ENCODE data around the gene VPS37C.

VPS37C gene

DNA sequence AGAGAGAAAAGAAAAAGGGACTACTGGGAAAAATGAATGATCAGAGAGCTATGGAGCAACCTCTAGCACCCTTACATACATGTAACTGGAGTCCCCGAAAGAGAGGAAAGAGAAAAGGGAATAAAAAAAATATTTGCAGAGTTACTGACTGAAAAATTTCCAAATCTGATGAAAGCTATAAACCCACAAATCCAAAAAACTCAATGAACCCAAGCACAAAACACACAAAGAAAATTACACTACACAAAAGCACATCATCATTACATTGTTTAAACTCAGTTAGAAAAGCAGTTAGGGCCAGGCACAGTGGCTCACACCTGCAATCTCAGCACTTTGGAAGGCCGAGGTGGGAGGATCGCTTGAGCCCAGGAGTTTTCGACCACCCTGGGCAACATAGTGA is 6.7 kb downstream of the VPS37C start:
- no peak for DNase-seq (ENCODE audit: low read depth, low spot score)

DNA sequence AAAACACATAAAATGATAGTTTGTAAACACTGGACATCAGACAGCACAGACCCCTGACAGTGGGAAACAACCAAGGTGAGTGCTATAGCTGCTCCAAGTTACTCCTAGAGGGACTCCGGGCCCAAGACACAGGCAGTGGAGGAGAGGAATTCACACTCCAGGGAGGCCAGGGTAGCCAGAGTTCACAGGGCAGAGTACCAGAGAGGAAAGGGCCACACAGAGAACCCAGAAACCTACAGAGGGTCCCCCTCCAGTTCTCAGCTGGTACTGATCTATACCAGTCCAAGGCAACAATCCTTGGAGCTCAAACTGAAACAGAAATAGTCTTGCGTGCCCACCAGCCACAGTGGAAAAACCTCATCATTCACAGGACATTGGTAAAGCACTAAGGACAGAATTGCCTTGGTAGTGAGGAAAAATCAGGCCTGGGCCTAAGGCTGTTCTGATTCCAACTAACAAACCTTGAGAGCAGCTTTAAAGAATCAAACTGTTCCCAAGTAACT is 7.6 kb downstream of the VPS37C start:
- no peak for DNase-seq (ENCODE audit: low read depth, low spot score)

DNA sequence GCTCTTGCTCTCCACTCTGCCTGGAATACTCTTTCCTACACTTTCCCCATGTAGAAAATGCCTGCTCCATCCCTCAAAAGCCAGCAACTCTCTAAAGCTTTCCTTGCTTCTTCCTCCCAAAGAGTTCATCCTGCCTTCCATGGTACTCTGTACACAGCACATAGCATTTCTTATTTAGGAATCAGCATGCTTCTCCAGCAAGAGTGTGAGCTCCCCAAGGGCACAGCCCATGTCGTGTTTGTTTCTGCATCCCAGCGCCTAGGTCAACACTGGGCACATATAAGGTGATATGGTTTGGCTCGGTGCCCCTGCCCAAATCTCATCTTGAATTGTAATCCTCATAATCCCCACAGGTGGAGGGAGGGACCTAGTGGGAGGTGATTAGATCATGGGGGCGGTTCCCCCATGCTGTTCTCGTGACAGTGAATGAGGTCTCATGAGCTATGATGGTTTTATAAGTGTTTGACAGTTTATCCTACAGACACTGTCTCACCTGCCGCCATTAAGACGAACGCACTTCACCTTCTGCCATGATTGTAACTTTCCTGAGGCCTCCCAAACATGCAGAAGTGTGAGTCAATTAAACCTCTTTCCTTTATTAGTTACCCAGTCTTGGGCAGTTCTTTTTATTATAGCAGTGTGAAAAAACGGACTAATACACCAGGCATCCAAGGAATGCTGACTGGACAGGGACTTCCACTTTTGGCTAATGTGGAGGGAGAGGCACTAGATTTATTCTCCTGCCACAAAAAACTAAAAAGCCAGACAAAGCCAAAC is 8.2 kb downstream of the VPS37C start:
- no peak for DNase-seq (ENCODE audit: low read depth, low spot score)

DNA sequence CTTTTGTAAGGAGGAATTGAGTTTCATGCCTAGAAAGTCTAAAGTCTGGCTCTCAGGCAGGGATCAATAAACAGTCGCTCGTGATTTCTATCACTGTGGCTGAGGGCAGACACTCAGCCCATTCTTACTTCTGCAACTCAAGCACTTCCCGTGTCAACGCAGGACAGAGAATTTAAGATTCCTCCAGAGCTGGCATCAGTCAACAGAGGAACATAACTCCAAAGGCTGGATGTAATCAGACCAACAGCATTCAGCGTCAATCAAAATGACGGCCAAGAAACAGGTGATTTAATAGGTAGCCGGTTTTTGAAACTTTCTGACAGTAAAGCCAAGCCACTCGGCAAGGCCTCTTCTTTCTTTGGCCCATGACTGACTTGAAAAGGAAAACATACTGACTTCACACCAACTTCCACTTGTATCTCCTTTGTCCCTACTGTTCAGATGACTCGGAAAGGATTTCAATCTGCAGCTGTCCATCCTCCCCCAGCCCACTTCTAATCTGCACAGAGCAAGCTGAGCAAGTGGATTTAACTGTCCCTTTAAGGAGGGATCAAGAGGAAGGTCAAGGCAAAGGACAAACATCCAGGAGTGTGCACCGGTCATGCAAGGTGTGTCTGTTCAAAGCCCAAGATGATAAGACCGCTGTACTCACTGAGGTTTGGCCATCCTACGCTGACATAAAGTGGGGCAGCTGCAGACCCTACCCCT is 9.5 kb downstream of the VPS37C start:
- no peak for DNase-seq (ENCODE audit: low read depth, low spot score)

DNA sequence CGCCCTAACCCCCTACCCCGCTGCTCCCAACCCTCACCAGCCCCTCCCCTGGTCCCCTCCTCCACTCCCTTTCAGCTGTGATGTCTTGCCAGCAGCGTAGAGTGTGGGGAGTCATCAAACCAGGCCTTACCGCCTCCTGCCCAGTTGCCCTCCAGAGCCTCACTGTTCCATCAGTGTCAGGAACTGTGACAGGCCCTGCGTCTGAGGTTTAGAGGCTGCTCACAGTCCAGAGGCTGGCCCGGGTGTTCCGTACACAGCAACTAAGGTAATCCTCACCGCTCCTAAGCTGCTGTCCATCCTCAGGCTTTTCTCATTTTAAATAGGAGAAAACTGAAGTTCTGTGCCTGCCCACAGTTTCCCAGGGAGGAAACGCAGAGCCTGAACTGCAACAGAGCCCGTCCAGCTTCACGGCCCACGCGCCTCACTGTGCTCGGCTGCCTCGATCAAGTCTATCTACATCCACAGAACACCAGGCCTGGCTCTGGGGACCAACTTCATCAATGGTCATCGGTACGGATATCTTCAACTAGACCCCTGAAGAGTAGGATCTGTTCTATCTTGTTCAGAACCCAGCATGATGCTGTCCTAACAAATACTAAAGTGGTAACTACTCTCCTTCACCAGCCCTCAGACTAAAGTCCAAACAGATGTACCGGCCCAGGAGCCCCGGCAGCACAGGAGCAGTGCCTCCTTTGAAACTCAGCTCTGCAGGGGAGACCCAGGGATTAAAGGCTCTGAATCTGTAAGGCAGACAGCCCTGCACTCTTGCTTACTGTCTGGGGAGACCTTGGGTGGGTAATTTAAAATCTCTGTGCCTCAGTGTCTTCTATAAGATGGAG is 10.3 kb downstream of the VPS37C start:
- no peak for DNase-seq (ENCODE audit: low read depth, low spot score)

DNA sequence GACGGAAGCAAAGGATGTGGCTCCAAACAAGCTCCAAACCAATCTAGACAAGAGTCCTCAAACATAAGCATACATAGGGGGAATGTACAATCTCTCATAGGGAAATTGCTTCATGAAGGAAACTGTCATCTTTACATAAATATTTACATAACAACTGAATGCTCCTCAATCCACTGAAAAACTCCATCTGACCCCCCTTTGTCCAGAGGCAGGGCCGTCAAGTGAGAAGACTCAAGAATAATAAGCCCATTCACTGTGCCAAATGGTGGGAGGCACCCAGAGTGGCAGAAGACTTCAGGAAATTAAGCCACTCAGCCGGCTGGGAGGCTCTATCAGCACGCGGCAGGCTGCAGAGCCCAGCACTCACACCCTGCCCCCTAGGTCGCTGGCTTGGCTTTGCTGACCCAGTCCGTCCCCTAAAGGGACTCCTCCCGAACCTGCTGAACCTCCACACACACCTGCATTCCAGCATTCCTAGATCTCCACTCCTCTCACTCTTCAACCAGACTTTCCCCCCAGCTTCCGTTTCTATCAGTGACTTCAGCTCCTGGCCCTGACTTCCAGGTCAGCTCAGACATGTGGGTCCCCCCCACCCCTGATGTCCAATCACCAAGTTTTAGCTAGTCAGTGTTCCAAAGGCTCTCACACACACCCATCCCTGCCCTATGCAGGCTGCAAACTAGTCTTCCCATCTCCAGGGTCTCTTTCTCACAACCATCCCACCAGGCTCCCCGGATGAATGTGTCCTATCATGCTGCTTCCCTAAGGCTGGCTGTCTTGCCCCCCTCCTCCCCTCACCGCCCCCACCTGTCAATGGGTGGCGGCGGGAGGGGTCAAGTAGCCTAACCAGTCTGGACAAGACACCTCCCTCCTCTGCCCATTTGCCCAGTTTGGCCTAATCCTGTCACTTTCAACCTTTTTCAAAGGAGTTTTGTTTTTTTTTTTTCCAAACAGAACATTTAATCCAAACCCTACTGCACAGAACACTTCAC is 11.3 kb downstream of the VPS37C start:
- DNase-seq (ENCODE audit: low read depth, low spot score) = no peak

DNA sequence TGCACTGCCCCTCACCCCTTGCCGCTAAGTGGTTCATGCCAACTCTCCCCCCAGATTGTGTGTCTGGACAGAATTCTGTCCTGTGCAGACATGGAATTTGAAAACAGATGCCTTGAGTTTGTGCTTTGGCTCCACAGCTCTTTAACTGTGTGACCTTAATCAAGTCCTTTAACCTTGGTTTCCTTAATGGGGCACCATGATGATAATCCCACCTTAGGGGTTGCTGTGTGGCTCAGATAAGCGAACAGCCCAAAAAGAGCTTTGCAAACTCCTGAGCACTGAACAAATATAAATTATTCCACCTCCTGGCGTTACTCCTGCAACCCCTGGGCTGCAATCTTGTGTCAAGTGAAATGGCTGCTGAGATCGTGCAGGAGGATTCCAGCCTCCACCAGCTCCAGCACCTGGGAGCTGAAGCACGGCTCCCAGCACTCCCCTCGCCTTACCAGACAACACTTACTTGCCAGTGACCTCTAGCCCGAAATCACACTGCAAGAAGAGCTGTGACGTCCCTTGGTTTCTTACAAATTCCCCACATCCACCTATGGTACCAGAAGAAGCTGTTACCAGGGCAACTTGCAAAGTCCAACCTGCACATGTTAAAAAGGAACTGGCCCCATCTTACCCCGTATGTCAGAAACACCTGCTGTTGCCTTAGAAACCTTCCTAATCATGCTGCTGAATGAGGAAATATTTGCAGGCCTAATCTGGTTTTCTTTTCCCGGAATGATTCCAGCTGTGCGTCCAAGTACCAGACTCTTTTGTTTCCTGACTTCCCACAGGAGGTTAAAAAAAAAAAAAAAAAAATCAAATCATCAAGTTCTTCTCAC is 13.2 kb downstream of the VPS37C start:
- DNase-seq (ENCODE audit: low read depth, low spot score) = no peak

DNA sequence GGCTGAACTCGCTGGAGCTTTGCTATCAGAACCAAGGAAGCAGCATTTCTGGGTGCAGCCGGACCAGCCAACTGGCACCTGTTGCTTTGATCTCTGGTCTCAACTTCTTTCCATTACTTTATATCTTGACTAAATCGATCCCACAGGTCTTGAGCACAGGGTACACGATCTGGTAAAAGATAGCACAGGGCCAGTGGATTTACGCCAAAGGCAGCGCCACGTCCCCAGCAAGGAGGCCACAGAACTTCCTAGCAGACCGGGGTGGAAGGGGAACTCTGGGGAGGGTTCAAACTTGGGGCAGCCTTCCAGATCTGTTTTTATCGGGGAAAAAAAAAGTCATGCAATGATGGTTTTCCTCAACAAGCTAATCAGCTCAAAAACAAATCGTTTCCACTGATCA is 14.0 kb downstream of the VPS37C start:
- no peak for DNase-seq (ENCODE audit: low read depth, low spot score)

DNA sequence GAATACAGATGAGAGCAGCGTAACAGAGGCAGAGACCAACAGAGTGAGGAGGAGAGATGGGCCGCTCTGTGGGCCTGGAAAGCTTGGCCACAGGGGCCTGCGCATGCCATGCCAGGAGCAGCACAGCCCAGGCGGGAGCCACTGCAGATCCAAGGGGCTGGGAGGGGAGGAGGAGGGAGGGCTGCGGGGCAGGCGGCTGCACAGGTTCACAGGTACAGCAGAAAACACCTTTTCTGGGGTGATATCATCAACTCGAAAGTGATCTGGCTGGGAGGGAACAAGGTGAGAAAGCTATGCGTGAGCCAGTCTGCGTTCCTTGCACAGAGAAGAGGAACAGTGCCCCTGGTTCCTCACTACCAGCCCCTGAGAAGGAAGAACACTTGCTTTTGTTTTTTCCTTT is 14.8 kb downstream of the VPS37C start:
- no peak for DNase-seq (ENCODE audit: low read depth, low spot score)

DNA sequence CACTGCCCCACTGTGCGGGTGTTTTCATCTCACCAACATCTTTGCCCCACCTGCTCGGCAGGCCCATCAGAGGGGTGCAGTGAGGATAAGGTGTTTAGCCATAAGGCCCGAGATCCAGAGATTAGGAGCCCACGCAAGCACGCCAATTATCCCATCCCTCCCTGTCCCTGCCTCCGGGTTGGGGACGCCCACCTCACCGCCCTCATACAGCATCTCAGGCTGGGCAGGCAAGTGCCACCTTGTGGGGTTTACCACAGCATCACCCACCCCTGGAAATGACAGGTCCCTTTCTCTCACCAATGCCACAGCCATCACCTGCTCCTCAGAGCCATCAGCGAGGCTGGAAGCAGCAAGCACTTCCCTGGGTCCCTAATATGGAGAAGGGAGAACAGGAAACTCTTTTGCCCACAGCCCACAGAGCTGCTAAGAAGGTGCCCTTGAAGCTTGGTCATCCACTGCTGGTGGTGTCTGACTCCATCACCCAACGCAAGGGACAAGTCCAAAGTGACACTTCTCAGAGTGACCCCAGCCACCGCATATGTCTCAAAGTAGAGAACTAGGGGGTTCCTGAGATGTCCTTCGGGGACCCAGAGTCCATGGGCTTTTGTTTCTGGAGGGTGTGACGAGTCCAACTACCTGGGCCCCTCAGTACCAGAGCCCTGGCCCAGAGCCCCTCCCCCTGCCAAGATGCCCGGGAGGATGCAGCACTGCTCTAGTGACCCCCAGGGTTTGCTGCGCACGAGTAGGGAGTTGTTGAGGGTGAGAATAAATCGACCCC is 15.8 kb downstream of the VPS37C start:
- DNase-seq (ENCODE audit: low read depth, low spot score) = no peak

DNA sequence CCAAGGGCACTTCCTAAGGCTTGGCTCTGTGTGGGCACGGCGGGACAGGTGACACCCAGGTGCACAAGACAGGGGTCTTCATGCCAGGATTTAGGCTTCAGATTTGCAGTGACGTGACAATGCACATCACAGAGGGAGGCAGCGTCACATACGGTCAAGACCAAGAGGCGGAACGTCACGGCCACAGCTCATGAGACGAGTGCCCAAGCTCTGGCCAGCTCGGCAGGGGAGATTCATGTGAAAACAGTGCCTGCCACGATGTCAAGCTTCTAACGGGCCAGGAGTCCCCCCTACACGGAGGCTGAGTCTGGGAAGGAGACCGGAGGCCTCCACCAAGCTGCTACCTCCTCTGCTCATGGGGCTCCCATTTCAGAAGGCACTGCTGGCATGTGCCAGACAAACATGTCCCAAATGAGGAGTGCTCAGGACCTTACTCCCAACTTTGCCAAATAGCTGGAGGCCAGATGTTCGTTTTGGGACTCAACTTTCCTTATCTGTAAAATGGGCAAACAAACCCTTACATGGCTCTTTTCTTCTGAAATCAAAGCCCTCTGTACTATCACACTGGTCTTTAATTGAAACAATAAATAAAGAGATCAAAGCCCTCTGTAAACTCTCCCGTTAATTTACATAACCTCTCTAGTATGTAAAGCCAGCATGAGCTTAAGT is 16.6 kb downstream of the VPS37C start:
- DNase-seq (ENCODE audit: low read depth, low spot score) = no peak

DNA sequence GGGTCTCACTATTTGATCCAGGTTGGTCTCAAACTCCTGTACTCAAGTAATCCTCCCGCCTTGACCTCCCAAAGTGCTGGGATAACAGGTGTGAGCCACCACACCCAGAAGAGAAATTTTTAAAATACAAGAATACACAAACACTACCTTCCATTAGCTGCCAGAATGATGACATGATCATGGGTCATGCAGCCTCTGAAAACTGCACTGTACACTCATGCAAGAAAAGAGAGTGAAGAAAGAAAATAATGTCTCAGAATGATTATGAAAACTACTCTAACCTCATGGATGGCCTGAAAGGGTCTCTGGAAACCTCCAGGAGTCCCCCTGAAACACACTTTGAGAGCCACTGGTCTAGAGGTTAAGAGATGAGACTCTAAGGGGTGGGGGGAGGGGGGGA is 18.8 kb downstream of the VPS37C start:
- no peak for DNase-seq (ENCODE audit: low read depth, low spot score)

DNA sequence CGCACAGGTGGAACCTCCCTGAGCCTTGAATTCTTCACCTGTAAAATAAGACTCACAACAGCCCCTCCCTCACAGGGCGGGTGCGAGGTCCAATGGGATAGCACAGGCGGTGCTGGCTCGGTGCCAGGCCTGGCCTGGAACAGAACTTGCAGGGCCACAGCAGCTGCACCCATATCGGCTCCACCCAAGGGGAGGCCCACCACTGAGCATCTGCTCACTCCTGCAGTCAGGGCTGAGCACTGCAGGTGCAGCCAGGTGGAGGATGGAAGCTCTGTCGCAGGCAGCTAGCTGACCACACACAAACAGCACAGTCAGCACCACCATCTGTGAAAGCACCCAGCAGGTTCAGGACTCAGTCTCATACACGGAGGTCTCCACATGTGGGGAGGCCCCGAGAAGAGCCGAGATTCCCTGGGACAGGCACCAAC is 19.6 kb downstream of the VPS37C start:
- no peak for DNase-seq (ENCODE audit: low read depth, low spot score)

DNA sequence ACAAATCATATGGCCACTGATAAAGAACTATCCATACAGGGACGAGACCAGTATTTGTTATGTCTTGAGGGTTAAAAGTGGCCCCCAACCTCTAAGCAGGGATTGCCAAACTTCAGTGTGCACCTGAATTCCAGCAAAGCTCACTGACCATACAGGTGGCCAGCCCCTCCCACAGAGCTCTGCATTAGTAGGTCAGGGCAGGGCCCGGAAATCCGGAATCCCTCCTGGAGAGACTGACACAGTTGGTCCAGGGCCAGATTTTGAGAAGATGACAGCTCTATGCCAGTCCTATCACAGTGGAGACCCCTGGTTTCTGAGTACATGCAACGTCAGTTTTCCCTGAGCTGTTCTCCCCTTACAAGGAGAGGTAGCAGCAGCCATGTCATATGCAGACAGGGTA is 20.8 kb downstream of the VPS37C start:
- DNase-seq (ENCODE audit: low read depth, low spot score) = no peak

DNA sequence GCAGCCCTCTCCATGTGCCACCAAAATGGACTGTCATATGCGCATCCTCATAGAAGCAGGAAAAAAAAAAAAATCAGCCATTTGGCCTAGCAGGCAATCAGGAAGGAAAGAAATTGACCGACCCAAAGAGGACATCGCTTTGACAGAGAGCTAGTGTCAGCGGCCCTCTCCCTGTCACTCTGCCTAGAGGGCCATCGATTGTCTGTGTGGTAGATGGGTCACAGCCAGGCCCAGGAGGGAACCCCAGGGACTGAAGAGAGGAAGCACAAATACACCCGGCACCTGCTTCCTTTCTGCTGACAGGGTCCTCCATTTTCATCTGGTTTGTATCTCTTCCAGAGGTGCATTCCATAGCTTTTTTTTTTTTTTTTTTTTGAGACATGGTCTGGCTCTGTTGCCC is 21.8 kb downstream of the VPS37C start:
- DNase-seq (ENCODE audit: low read depth, low spot score) = no peak

DNA sequence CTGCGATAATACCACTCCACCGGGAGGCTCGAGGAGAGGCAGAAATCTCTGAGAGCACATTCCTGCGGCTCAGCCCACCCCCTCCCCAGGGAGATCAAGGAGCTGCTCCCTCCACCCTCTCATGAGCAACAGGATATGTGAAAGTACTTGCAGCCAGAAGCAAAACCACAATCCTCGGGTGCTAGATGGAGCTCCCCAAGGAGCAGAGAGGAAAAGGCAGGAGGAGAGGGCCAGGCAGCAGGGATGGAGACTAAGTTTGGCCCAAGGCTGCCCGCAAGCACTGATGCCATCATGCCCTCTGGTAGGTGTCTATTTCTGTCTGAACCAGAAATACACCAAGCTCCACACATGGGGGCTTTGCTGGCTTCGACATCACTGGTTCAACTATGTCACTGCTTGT is 22.3 kb downstream of the VPS37C start:
- no peak for DNase-seq (ENCODE audit: low read depth, low spot score)

DNA sequence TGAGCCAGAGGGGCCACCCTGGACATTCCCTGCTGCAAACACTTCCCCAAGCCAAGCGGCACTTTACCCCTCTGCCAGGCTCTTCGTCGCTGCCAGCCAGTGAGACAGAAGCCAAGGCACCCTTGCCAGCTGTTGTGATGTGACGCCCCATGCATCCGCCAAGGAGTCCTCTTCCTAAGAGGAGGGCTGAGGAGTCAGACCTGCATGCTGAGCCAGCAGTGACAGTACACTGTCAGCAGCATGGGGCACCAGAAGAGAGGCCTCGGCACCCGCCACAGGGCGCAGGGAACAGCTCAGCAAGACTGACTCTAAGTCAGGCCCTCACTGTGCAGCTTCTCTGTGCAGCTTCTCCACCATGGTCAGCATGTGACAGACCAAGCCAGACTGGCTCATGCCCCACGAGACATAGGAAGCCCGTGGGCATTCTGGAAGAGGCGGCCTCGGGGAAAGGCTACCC is 26.4 kb downstream of the VPS37C start:
- no peak for DNase-seq (ENCODE audit: low read depth, low spot score)

DNA sequence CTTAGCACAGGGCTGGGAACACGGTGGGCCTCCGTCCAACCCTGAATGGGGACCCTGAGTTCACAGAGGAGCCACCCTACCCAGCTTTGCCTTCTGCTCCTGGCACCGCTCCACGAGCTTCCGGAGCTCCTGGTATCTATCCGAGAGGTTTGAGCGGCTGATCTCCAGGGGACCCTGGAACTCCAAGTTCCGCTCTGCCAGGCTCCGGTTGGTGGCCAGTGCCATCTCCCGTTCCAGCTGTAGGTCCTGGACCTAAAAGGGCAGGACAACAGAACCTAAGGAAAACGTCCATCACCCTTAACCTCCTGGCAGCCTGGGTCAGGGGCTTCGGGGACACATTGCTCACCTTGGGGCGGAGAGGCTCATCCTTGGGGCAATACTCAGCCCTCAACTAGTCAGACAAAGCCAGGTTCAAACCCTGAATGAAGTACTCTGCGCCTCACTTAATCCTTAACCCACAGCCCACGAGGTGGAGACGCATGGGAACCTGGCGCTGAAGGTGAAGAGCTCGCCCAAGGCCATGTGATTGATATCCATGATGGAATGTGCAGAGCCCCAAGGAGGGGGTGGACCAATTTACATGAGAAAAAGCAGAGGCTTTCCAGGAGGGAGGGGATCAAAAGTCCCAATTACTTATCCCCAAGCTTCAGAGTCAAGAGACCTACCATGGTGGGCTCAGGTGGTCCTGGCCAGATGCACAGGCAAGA is 27.1 kb downstream of the VPS37C start:
- no peak for DNase-seq (ENCODE audit: low read depth, low spot score)

Data from activated naive CD8-positive, alpha-beta T cell treated with anti-CD3 and anti-CD28 coated beads, Interleukin-2, amount 50 U/mL, for 16 hours (primary cell).